22Rv1 (cell line): ENCODE measurements around the gene ZNF423.

ENCODE experiments used
- H3K27ac ChIP-seq: fragments of 450-650 bp; 2 replicates; pipeline ENCODE4 v1.5.1; 2017
- ZFX ChIP-seq: fragments of 450-650 bp; IDR thresholded peaks from 2 replicates; pipeline ENCODE4 v1.6.1; 2017; ENCODE audit warnings: antibody characterized with exemption, borderline replicate concordance
- TF ChIP-seq, protein P1 (sequence below): fragments of 450-650 bp; IDR thresholded peaks from 2 replicates; pipeline ENCODE4 v1.5.1; 2017; ENCODE audit warnings: mild to moderate bottlenecking

ZNF423 gene

DNA sequence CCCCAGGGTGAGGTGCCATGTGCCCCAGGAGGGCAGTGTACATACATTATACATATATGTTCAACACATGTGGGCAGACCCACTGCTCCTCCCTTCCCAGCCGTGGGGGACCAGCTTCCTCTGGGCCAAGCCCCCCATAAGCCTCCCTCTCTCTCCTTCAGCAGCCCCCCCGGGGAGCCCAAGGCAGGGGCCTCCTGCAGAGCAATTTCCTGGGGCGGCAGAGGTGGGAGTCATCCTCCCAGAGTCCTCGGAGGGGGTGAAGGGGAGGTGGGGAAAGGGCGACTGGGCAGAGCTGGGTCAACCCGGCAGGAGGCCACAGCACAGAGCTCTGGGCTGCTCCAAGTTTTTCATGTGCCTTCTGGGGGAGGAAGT is 235.1 kb downstream of the ZNF423 start:
- H3K27ac ChIP-seq: no peak overlapping the region

DNA sequence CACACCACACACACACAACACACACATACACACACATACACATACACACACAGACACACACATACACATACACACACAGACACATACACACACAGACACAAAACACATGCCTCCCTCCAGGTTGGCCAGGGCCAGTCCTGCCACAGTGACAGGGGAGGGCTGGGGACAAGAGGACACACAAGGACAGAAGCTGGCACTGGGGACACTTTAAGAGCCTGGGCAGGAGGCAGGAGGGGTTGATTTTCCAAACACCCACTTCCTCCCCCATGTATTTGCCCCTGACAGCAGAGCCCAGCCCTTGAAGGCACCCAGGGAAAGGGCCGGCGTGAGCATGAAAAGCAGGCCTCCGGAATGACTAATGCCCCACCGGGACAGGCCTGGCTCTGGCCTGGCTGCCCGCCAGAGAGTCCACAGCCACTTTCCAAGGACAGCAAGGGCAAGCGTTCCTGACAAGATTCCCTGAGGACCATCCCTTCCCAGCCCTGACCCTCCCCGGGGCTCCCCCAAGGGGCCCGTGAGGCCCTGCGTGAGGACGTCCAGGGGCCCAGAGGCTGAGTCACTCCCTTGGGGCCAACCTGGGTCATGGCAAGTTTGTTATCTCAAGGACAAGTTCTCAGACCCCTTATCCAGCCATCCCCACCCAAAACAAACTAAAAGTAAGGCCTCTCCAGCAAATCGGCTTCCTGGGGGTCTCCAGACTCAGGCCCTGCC is 235.6 kb downstream of the ZNF423 start:
- no peak overlapping the region for H3K27ac ChIP-seq

More for the DNA sequence above, 235.1 kb downstream of the ZNF423 start:
- no peak for TF ChIP-seq ZFX
- TF ChIP-seq, protein P1, sequence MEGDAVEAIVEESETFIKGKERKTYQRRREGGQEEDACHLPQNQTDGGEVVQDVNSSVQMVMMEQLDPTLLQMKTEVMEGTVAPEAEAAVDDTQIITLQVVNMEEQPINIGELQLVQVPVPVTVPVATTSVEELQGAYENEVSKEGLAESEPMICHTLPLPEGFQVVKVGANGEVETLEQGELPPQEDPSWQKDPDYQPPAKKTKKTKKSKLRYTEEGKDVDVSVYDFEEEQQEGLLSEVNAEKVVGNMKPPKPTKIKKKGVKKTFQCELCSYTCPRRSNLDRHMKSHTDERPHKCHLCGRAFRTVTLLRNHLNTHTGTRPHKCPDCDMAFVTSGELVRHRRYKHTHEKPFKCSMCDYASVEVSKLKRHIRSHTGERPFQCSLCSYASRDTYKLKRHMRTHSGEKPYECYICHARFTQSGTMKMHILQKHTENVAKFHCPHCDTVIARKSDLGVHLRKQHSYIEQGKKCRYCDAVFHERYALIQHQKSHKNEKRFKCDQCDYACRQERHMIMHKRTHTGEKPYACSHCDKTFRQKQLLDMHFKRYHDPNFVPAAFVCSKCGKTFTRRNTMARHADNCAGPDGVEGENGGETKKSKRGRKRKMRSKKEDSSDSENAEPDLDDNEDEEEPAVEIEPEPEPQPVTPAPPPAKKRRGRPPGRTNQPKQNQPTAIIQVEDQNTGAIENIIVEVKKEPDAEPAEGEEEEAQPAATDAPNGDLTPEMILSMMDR: no peak

DNA sequence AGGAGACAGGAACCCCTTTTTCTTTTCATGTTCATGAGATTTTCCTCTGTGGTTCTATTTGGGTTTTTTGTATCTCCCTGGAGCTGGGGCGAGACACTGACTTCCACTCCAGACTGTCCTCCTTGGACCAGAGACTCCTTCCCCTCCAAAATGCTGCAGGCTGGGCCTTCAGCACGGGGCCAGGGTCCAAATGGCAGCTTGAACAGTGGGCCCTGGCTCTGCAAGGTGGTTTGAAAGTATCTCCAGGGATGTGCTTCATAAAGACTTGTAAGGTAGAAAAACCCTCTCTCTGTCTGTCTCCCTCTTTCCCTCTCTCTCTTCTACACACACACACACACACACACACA is 236.1 kb downstream of the ZNF423 start:
- TF ChIP-seq ZFX: no peak
- TF ChIP-seq, protein P1: no peak
- no peak overlapping the region for H3K27ac ChIP-seq

More for the DNA sequence above, 235.6 kb downstream of the ZNF423 start:
- no peak for TF ChIP-seq ZFX
- TF ChIP-seq, protein P1: no peak

GRCh38 chr16:49618955-49619354 is 237.0 kb downstream of the ZNF423 start:
- TF ChIP-seq, protein P1: no peak
- TF ChIP-seq ZFX: no peak
- H3K27ac ChIP-seq: no peak overlapping the region

GRCh38 chr16:49617710-49618330 is 238.1 kb downstream of the ZNF423 start:
- no peak for TF ChIP-seq ZFX
- TF ChIP-seq, protein P1: no peak
- H3K27ac ChIP-seq: no peak overlapping the region

DNA sequence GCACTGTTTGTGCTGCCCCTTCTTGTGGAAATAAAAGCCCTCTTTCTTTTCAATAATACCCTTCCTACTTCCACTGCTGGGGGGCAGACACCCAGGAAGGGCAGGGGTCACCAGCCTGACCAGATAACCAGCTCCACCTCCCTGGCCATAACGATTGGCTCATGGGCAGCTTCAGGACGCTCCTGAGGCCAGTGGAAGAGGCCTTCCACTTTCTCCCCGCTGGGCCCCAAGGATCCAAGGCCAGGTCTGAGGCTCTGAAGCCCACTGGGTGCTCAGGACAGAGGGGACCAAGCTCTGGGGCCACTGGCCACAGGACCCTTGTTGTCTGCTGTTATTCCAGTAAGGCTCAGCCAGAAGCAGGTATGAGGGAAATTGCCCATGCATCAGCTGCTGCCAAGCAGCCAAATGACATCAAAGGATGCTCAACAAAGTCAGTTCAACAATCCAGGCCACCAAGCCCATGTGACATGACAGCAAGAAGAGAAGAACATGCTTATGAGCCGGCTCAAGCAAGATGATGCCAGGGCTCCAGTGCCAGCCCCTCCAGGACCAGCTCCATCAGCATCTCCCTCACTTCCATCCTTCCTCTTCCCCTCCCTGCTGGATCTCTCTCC is 238.8 kb downstream of the ZNF423 start:
- TF ChIP-seq ZFX: no peak
- TF ChIP-seq, protein P1: no peak
- H3K27ac ChIP-seq: no peak overlapping the region

GRCh38 chr16:49615576-49615975 is 240.3 kb downstream of the ZNF423 start:
- no peak overlapping the region for H3K27ac ChIP-seq
- no peak for TF ChIP-seq ZFX
- TF ChIP-seq, protein P1: no peak
